DOHH2 (cell line): ENCODE results near the gene AP1S3.
A peak's percentile ranks its signal among the peaks of the same experiment; 100 is the strongest.

Experiments used
- CTCF ChIP-seq: fragments of 200-600 bp; sonication (generic); IDR thresholded peaks from one replicate; pipeline ENCODE4 v1.5.1; 2014; ENCODE audit warnings: antibody characterized with exemption, mild to moderate bottlenecking, low read depth, low read length; ENCODE audit not compliant: poor library complexity, severe bottlenecking
- EZH2phosphoT487 ChIP-seq: fragments of 200-600 bp; sonication (generic); IDR thresholded peaks from 2 replicates; pipeline ENCODE4 v1.6.1; 2017; ENCODE audit warnings: borderline replicate concordance, mild to moderate bottlenecking, antibody characterized with exemption, low read length, moderate library complexity, mixed read lengths

- TF ChIP-seq CTCF (peak; percentile 74), EZH2phosphoT487 (no peak)
Observed at GRCh38 chr2:223727562-223727961, 109.8 kb downstream of the AP1S3 start.
